Fibroblast of skin of right quadriceps (primary cell): Measurements from ENCODE around the gene GXYLT2.

Source experiments
- DNase-seq: peaks from one replicate; pipeline ENCODE4 v3.0.0-alpha.2; 2013

GXYLT2 gene

DNA sequence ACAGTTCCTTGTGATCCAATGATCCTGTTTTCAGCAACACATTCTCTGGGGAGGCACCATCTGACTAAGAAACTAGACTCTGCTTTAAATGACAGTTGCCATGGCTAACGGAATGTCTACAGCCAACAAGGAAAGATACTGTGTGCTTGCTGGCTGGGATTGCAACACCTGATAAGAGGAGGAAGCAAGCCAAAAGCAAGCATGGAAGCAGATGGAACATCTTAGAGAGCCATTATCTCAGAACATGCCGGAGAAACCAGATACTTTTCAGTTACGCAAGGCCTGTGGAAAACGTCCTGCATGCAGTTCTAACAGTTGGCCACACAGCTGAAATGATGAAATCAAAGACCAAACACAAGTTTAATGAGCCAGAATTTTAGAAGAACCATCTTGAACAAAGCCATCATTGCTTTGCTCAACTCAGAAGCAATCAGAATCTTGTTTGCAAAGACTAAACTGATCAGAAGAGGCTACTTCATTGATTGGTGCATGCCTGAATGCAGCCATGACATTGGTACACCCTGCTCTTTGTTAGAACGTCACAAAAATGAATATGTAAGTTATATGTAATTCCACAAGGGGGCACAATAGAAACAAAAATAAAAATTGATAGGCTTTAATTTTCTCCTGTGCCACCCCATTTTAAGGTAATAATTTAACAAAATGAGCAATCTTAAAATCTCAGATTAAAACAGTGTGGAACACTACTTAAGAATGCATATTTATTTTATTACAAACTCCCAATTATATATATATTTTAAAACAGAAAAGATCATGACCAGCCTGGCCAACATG, 50.8 kb downstream of the GXYLT2 start:
- DNase-seq = peak; percentile 95

DNA sequence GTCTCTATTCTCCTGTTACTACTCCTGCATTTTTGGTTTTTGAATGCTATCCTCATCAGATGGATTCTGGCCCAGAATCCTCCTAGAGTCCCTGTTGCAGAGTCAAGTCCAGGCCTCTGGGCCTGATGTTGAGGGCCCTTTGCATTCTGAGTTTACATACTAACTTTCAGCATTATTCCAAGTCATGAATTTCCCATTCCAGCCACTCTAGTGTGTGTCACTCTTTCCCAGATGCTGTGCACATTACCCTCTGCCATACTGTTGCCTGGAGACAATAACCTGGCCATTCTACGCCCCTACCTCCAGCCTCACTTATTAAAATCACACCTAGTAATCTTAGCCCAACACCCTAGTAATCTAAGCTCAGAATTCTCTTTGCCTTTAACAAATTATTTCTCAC, 53.4 kb downstream of the GXYLT2 start:
- no peak for DNase-seq

GRCh38 chr3:72942427-72942826, 54.6 kb downstream of the GXYLT2 start:
- DNase-seq = no peak

GRCh38 chr3:72944696-72945095, 56.9 kb downstream of the GXYLT2 start:
- DNase-seq = no peak

DNA sequence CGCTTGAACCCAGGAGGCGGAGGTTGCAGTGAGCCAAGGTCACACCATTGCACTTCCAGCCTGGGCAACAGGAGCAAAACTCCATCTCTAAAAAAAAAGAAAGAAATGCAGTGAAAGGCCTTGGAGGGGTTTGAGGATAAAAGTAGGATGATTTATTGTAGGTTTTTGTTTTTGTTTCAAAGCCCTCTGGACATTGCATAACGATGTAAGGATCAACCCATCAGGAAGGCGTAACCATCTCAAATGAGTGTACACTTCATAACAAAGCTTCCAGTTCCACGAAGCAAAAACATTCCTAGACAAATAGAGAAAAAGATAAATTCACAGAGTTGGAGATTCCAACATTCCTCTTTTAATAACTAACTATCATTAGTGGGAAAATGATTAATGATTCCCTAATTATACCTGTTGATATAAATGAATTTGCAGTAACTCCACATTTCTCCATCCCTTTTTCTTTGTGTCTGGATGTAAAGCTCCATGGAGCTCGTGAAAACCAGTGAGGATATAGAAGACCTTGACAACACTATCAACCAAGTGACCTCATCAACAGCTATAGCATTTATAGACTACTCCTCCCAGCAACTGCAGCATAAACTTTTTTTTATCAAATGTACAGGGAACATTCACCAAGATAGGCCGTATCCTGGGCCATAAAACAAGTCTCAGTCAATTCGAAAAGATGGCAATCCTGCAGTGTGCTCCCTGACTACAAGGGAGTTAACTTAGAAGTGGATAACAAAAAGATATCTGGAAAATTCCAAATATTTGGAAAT, 60.1 kb downstream of the GXYLT2 start:
- no peak for DNase-seq

DNA sequence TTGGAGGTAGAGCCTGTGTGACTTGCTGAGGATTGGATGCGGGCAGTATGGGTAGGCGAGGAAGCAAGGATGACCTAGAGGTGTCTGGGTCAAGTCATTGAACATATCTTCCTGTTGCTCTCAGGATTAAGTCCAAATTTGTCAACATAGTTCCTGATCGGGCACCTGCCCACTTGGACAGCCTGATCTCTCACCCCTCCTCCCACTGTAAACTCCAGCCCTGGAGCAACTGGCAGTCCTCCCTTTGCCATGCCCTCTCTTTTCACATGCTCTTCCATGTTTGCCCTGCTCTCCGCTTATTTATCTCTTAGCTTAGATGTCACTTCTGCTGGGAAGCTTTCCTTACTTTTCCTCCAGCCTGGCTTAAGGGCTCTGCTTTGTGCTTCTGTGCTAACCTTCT, 61.2 kb downstream of the GXYLT2 start:
- DNase-seq = no peak

GRCh38 chr3:72950372-72950771, 62.5 kb downstream of the GXYLT2 start:
- no peak for DNase-seq

DNA sequence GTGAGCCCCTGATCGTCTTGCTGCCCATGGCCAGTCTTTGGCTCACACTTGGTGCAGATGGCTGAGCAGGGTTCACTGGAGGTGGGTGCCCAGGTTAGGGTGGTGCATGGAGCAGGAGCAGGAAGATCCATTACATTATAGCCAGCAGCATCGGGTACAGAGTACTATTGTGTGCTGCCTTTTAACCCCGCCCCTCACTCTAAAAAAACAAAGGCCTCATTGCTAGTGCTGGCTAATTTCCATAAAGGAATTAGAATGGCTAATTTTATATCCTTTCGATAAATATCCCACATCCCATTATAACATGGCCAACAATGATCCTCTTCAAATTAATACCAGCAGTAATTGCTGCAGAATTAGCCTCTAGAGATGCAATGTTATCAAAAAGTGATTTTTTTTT, 63.0 kb downstream of the GXYLT2 start:
- no peak for DNase-seq

GRCh38 chr3:72951259-72951722, 63.4 kb downstream of the GXYLT2 start:
- no peak for DNase-seq

- peak; percentile 13 for DNase-seq
Observed at GRCh38 chr3:72953325-72953956, 65.6 kb downstream of the GXYLT2 start.

DNA sequence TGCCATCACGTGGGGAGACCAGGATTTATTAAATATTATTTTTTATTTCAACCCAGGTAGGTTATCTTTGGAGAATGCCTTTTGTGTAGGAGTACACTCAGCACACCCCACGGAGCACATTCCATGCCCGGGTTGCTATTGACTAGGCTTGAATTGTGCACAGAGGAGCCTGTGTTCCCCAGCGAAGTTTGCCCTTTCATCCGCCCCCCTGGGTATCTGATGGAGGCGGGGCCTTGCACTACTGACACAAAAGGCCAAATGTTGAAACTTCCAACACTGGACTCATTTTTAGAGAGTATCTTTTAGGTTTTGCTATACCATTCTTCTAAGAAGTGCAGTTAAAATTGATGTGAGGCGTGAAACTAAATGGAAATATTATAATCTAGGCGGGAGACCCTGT, 69.5 kb downstream of the GXYLT2 start:
- no peak for DNase-seq

GRCh38 chr3:72959336-72959735, 71.5 kb downstream of the GXYLT2 start:
- no peak for DNase-seq

- peak; percentile 15 for DNase-seq
Observed at GRCh38 chr3:72960812-72961518, 73.1 kb downstream of the GXYLT2 start.

GRCh38 chr3:72961752-72962151, 73.9 kb downstream of the GXYLT2 start:
- DNase-seq = no peak

- DNase-seq = no peak
Observed at GRCh38 chr3:72962317-72962716, 74.5 kb downstream of the GXYLT2 start.

DNA sequence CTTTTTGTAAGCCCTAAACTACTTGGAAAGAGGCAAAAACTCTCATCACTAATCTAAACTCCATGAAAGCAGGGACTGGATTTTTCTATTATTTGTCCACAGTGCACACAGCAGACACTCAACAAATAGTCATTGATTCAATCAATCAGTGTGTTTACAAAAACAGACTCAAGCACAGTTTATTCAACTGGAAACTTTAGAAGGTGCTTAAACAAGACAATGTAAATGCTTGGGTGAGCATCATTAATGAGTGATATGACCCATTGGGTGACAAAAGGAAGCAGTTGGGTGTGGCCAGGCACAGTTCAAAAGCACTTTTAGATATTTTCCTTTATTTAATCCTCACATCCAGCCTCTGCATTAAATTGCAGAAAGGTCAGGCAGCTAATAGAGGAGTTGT, 76.8 kb downstream of the GXYLT2 start:
- no peak for DNase-seq

GRCh38 chr3:72968266-72968664, 80.4 kb downstream of the GXYLT2 start:
- DNase-seq = no peak

DNA sequence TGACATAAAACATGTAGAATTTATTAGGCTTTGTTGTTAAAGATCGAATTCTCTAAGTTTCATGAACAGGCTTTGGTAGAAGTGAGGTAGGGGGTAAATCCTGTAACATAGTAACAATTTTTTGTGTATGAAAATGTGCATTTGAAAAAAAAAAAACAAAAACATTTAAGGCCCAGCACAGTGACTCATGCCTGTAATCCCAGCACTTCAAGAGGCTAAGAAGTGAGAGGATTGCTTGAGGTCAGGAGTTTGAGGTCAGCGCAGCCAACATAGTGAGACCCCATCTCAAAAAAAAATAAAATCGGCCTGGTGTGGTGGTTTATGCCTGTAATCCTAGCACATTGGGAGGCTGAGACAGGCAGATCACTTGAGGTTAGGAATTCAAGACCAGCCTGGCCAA, 81.9 kb downstream of the GXYLT2 start:
- DNase-seq = peak; percentile 6

- no peak for DNase-seq
Observed at GRCh38 chr3:72970942-72971341, 83.1 kb downstream of the GXYLT2 start.

- DNase-seq = no peak
Observed at GRCh38 chr3:72972706-72973030, 84.8 kb downstream of the GXYLT2 start.

DNA sequence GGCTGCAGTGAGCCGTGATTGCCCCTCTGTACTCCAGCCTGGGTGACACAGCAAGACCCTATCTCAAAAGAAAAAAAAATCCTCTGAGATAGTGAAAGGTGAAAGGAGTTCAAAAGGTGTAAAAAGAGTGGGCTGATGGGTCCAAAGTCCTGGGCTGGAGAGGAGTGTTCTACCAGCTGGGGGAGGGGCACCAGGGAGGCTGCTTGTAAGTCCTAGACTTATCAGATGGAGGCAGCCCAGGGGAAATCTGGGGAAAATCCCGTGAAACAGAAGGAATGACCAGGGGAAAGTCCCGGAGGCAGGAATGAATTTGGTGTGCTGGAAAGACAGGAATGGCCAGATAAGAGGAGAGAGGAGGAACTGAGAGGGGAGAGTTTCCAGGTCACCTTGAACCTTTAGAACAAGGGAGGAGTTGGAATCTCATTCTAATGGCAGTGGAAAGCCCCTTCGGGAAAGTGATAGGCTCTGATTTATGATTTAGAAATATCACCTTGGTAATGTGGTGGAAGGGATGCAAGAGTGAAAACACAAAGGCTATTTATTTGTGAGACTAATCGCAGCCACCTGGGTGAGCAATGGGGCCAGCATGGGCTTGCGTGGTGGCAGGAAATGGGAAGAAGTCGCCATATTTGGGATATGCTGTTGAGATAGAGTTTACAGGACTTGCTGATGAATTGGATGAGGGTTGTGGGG, 85.3 kb downstream of the GXYLT2 start:
- no peak for DNase-seq

GRCh38 chr3:72973786-72974185, 85.9 kb downstream of the GXYLT2 start:
- DNase-seq = no peak

DNA sequence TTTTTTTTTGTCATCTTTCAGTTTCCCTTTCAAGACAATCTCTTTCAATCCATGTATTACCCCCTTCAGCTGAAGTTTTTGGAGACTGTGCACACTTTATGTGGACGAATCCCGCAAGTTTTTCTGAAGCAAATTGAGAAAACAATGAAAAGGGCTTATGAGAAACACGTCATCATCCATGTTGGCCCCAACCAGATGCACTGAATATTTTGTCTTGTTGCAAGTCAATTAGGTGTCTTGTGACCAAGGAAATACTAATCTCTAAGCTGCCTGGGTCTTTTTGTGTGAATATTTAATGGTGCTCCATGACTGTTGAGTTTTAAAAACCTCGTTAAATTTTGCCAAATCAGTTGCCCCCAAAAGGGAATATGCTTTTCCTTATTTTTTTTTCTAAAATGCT, 87.1 kb downstream of the GXYLT2 start:
- no peak for DNase-seq
